T47D (cell line): ENCODE measurements around the gene RIMBP3C.
"Not testable (repeated sequence)": the region's sequence is repeated elsewhere in the genome, so short reads cannot be mapped to it uniquely, and the experiment has no call there.

ENCODE experiments used
- DNase-seq, 2 experiments: peaks; one replicate each; pipeline versions ENCODE4 v3.0.0 to v3.0.0-alpha.2; 2011 to 2012; ENCODE audit warnings: low read depth in 1 of 2, low spot score in 1 of 2
- in situ Hi-C: cut with HindIII; loops from 2 replicates; pipeline ENCODE4 v1.10.0; 2016; ENCODE audit warnings: low sequenced_read_pairs, low pct_unique_long_range_greater_than_20kb

The RIMBP3C gene

DNA sequence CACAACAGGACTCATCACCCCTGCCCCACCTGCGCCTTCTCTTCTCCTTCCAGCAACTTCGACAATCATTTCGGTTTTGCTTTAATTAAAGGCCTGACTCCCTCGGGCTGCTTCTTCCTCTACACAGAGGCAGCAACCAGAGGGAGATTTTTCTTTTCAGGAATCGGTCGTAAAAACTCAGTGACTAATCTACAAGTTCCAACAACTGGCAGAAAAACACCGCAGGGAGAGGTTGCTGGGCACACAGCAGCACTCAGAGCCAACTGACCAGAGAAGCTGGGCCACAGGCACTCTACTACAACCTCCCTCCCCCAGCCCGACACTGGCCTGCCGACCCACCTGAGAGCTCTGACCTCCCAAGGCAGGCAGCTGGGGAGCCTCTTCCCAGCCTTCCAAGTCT lies 36.0 kb downstream of the RIMBP3C start:
- DNase-seq, in situ Hi-C loops: not testable (repeated sequence)

DNA sequence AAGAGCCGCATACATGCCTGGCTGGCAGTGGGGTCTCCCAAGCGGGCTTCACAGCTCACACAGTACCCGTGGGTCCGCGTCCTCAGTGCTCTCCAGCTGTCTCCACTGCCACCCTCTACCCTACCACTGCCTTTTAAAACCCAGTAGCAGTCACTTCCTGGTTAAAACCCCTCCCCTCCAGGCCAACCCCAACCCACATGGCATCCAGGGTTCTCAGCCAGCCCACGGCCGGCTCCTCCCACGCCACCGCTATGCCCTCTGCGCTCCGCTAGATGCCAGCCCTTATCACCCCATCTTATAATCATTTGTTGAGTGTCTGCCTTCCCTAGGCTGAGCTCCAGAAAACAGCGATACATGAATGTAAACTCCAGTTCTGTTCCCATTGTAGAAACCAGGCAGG lies 37.1 kb downstream of the RIMBP3C start:
- DNase-seq, in situ Hi-C loops: not testable (repeated sequence)

GRCh38 chr22:21512022-21512421 lies 39.2 kb downstream of the RIMBP3C start:
- in situ Hi-C loops, DNase-seq: not testable (repeated sequence)

DNA sequence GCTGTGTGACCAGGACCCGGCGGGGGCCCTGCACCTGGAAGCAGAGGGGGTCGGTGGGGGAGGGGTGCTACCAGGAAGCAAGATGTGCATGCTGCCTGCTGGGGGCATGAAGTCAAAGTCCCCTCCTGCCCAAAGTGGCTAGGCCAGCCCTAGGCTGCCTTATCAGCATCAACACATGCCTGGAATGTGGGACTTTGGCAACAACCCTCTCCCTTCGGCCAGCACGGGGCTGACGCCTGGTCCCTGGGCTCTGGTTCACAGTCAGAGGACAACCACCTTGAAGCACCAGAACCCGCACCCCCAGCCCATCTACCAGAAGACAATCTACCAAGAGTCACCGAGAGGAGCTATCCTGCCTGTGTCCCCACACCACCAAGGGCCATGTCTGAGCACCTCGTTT lies 40.9 kb downstream of the RIMBP3C start:
- in situ Hi-C loops, DNase-seq: not testable (repeated sequence)

GRCh38 chr22:21499623-21500506 lies 51.4 kb downstream of the RIMBP3C start:
- in situ Hi-C loops, DNase-seq: not testable (repeated sequence)

DNA sequence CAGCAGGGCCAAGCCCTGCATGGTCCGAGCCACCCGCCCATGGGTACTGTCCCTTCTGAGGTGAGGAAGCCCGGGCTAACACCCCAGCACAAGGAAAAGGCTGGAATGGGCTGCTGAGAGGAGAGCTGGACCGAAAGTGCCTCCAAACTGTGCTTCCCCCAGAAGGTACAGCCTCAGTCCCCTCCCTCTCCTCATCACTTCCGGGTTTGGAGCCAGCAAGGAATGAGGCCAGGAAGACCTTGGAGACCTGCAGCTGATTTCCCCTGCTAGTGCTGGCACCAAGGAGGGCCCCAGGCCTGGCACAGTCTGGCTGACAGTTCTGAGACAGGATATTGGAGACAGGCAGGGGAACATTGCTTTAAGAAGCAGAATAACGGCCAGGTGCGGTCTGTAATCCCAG lies 52.8 kb downstream of the RIMBP3C start:
- in situ Hi-C loops, DNase-seq: not testable (repeated sequence)

DNA sequence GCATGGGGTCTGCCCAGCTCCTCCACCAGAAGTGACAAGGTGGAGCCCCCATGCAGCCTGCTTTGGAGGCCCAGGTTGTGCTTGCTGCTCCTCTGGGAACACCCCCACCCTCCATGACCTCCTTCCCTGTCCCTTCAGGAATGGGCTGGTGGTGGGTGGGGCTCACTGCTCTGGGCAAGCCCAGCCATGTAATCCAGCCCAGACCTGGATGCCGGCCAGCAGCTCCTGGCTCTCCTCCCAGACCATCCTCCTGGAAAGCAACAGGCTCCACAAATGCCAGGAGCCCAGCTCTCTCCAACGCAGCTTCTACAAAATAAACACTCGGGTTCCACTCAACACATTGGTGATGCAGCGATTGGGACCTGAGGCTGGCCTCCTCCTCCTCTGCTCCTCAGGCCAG lies 53.3 kb downstream of the RIMBP3C start:
- in situ Hi-C loops, DNase-seq: not testable (repeated sequence)
